Astrocyte (in vitro differentiated cells and primary cell): Measurements from ENCODE around the gene ESRRB. TPM values are rescaled to one million over a fixed set of nuclear protein-coding genes. Genes with fewer than 3 reads are reported as not detected.

Experiments used
- DNase-seq: peaks from one replicate; pipeline ENCODE4 v3.0.0-alpha.2; 2010; ENCODE audit warnings: low read depth
- FAIRE-seq: peaks from 2 replicates; lab custom pipeline; 2011; peaks lifted over from hg19 to GRCh38; lab: Jason Lieb, UNC
- H2AFZ ChIP-seq: 2 replicates; pipeline ENCODE4 v1.6.0; 2012; ENCODE audit warnings: low read depth, low read length, inconsistent platforms
- H3K27ac ChIP-seq: 2 replicates; pipeline ENCODE4 v1.5.1; 2011; ENCODE audit warnings: low read depth, low read length, inconsistent platforms
- H3K27me3 ChIP-seq: 2 replicates; pipeline ENCODE4 v1.6.0; 2011; ENCODE audit warnings: low read length, inconsistent platforms; ENCODE audit not compliant: insufficient read depth
- H3K36me3 ChIP-seq: 2 replicates; pipeline ENCODE4 v1.5.1; 2011; ENCODE audit warnings: low read length, inconsistent platforms; ENCODE audit not compliant: insufficient read depth
- H3K4me1 ChIP-seq: 2 replicates; pipeline ENCODE4 v1.5.1; 2011; ENCODE audit warnings: low read length, inconsistent platforms; ENCODE audit not compliant: insufficient read depth
- H3K4me2 ChIP-seq: 2 replicates; pipeline ENCODE4 v1.6.0; 2012; ENCODE audit warnings: low read length, inconsistent platforms
- H3K4me3 ChIP-seq: 2 replicates; pipeline ENCODE4 v1.5.1; 2011; ENCODE audit warnings: low read depth, mild to moderate bottlenecking, low read length, inconsistent platforms; ENCODE audit not compliant: insufficient read depth
- H3K79me2 ChIP-seq: 2 replicates; pipeline ENCODE4 v1.6.0; 2012; ENCODE audit warnings: mild to moderate bottlenecking, low read length, inconsistent platforms; ENCODE audit not compliant: insufficient read depth
- H3K9ac ChIP-seq: 2 replicates; pipeline ENCODE4 v1.6.0; 2012; ENCODE audit warnings: mild to moderate bottlenecking, low read length, inconsistent platforms
- H3K9me3 ChIP-seq: 2 replicates; pipeline ENCODE4 v1.5.1; 2012; ENCODE audit warnings: low read depth, mild to moderate bottlenecking, low read length, inconsistent platforms; ENCODE audit not compliant: insufficient read depth
- H4K20me1 ChIP-seq: 2 replicates; pipeline ENCODE4 v1.6.0; 2012; ENCODE audit warnings: low read length, inconsistent platforms; ENCODE audit not compliant: insufficient read depth
- H3K27ac Mint-ChIP-seq: one replicate; pipeline ENCODE4 v1.8.0; 2021; ENCODE audit warnings: mild to moderate bottlenecking, mixed read lengths; ENCODE audit not compliant: unreplicated experiment
- H3K27me3 Mint-ChIP-seq: one replicate; pipeline ENCODE4 v1.8.0; 2021; ENCODE audit warnings: low read depth, mixed read lengths; ENCODE audit not compliant: unreplicated experiment
- H3K36me3 Mint-ChIP-seq: one replicate; pipeline ENCODE4 v1.8.0; 2021; ENCODE audit warnings: low read depth, mixed read lengths; ENCODE audit not compliant: unreplicated experiment
- H3K4me1 Mint-ChIP-seq: one replicate; pipeline ENCODE4 v1.8.0; 2021; ENCODE audit warnings: low read depth, mixed read lengths; ENCODE audit not compliant: unreplicated experiment
- H3K4me3 Mint-ChIP-seq: one replicate; pipeline ENCODE4 v1.8.0; 2021; ENCODE audit warnings: mild to moderate bottlenecking, moderate library complexity, mixed read lengths; ENCODE audit not compliant: unreplicated experiment
- H3K9me3 Mint-ChIP-seq: one replicate; pipeline ENCODE4 v1.8.0; 2021; ENCODE audit warnings: mild to moderate bottlenecking, mixed read lengths; ENCODE audit not compliant: unreplicated experiment
- EZH2 ChIP-seq: IDR thresholded peaks from 2 replicates; pipeline ENCODE4 v1.6.1; 2012; ENCODE audit warnings: mild to moderate bottlenecking, low read length, inconsistent platforms; ENCODE audit not compliant: insufficient read depth
- total RNA-seq: library from RNA; stranded (reverse); gene quantifications from 2 replicates; pipeline ENCODE4 v1.2.1, GENCODE V29; 2021
- TF ChIP-seq, protein P1 (sequence below): IDR thresholded peaks from 2 replicates; pipeline ENCODE4 v1.5.1; 2011; ENCODE audit warnings: low read depth, mild to moderate bottlenecking, inconsistent platforms, low read length, moderate library complexity; ENCODE audit not compliant: insufficient read depth

Gene ESRRB
- total RNA-seq, 1 donor from 2014 or later, result not detected

DNA sequence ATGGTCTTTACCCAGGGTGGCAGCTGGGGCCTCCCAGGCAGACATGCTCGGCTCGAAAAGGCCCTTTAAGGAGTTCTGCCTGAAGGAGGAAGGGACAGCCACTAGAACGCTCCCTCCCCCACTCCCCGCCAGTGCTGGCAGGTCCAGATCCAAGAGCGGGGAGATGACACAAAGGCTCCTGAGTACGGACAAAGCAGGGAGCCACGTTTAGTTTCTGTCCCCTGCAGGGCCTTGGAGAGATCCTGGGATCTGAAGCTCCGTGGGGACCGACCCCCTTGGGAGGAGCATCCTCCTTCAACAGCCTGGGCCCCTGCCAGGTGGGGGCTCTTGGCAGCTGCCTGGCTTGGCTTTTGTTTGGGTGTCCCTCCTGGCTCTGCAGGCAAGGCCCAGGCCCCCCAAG lies 89.7 kb downstream of the ESRRB start:
- Histone ChIP-seq H3K27ac (no peak overlapping the region), H3K9me3 (no peaks in the 10 kb centered on the region), H3K79me2 (no peaks in the 10 kb centered on the region), H3K27me3 (no peaks in the 10 kb centered on the region), H3K4me1 (no peaks in the 10 kb centered on the region), H2AFZ (no peak overlapping the region), H3K4me2 (no peak overlapping the region), H3K4me3 (no peak overlapping the region), H4K20me1 (no peaks in the 10 kb centered on the region), H3K9ac (no peak overlapping the region), H3K36me3 (no peaks in the 10 kb centered on the region)
- TF ChIP-seq, protein P1, sequence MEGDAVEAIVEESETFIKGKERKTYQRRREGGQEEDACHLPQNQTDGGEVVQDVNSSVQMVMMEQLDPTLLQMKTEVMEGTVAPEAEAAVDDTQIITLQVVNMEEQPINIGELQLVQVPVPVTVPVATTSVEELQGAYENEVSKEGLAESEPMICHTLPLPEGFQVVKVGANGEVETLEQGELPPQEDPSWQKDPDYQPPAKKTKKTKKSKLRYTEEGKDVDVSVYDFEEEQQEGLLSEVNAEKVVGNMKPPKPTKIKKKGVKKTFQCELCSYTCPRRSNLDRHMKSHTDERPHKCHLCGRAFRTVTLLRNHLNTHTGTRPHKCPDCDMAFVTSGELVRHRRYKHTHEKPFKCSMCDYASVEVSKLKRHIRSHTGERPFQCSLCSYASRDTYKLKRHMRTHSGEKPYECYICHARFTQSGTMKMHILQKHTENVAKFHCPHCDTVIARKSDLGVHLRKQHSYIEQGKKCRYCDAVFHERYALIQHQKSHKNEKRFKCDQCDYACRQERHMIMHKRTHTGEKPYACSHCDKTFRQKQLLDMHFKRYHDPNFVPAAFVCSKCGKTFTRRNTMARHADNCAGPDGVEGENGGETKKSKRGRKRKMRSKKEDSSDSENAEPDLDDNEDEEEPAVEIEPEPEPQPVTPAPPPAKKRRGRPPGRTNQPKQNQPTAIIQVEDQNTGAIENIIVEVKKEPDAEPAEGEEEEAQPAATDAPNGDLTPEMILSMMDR, result no peak
- TF ChIP-seq EZH2, result no peak
- Mint-ChIP-seq H3K4me1 (no peaks in the 10 kb centered on the region), H3K36me3 (no peaks in the 10 kb centered on the region), H3K4me3 (no peak overlapping the region), H3K27ac (no peak overlapping the region), H3K27me3 (peaks cover 18% of the 10 kb centered on the region), H3K9me3 (peaks cover 5% of the 10 kb centered on the region)
- FAIRE-seq, result no peak
- DNase-seq, result no peak

DNA sequence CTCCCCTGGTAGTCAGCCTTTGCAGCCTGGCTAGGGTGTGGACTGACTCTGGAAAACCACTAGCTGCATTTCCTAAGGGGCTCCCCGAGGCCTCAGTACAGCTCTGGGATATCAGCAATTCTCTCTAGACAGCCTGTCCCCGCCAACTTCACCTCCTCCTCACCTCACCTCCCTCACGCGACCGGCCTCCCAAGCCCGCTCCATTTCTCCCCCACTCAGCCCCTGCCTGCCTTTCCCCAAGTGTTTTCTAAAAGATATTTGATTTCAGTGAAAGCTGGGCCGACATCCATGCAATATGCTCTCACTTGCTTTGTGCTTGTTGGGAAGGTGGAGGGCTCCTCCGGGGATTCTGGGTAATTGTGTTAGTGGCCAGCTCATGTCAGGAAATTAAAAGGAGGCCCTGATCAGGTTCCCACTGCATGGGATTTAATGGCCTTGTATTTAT lies 91.8 kb downstream of the ESRRB start:
- Mint-ChIP-seq H3K9me3 (no peaks in the 10 kb centered on the region), H3K4me3 (no peak overlapping the region), H3K4me1 (no peaks in the 10 kb centered on the region), H3K27me3 (peaks cover 30% of the 10 kb centered on the region), H3K27ac (no peak overlapping the region), H3K36me3 (no peaks in the 10 kb centered on the region)
- FAIRE-seq, result no peak
- no peak overlapping the region for H3K4me3 ChIP-seq
- no peak overlapping the region for H3K9ac ChIP-seq
- H3K36me3 ChIP-seq, result no peaks in the 10 kb centered on the region
- no peaks in the 10 kb centered on the region for H4K20me1 ChIP-seq
- TF ChIP-seq EZH2, result no peak
- TF ChIP-seq, protein P1, result no peak
- no peaks in the 10 kb centered on the region for H3K27me3 ChIP-seq
- no peak overlapping the region for H3K4me2 ChIP-seq
- no peak overlapping the region for H3K27ac ChIP-seq
- no peaks in the 10 kb centered on the region for H3K4me1 ChIP-seq
- DNase-seq, result no peak
- H2AFZ ChIP-seq, result no peak overlapping the region
- no peaks in the 10 kb centered on the region for H3K9me3 ChIP-seq
- no peaks in the 10 kb centered on the region for H3K79me2 ChIP-seq

DNA sequence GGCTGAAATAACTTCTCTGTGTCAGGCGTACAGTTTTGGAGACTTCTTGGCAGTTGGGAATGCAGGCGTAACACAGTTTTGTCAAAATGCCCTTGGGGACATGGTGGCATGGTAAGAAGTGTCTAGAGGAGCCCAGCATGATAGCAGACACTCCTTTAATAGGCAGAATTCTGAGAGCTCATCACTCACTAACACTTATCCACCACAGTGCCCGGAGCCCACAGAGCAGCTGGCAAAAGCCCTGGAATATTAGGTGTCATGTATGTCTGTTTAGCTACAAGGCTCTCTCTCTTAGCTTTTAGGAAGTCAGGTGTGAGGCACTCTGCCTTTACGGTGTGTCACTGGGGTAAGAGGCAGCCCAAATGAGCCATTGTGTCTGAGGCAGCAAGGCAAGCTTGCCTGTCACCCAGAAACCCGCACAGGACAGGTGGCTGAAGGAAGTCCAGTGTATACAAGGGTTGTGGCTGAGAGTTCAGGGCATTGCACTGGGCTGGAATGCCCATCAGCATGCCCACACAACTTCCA lies 96.3 kb downstream of the ESRRB start:
- Histone ChIP-seq H3K79me2 (no peaks in the 10 kb centered on the region), H3K36me3 (no peaks in the 10 kb centered on the region), H4K20me1 (no peaks in the 10 kb centered on the region), H3K4me2 (no peak overlapping the region), H3K4me1 (no peaks in the 10 kb centered on the region), H3K27me3 (no peaks in the 10 kb centered on the region), H3K27ac (no peak overlapping the region), H3K9ac (no peak overlapping the region), H2AFZ (no peak overlapping the region), H3K4me3 (no peak overlapping the region), H3K9me3 (no peaks in the 10 kb centered on the region)
- Mint-ChIP-seq H3K9me3 (no peaks in the 10 kb centered on the region), H3K36me3 (no peaks in the 10 kb centered on the region), H3K27ac (no peak overlapping the region), H3K4me3 (no peak overlapping the region), H3K27me3 (peaks cover 24% of the 10 kb centered on the region), H3K4me1 (no peaks in the 10 kb centered on the region)
- DNase-seq (no peak), FAIRE-seq (no peak)
- TF ChIP-seq, protein P1, result no peak
- TF ChIP-seq EZH2, result no peak
